Liver (tissue), 9 donors: ENCODE data around the gene SYT2. TPM values are rescaled to one million over a fixed set of nuclear protein-coding genes. Genes with fewer than 3 reads are reported as not detected.
"Not testable (repeated sequence)": the region's sequence is repeated elsewhere in the genome, so short reads cannot be mapped to it uniquely, and the experiment has no call there.

ENCODE experiments used
- DNase-seq: peaks from one replicate; pipeline ENCODE4 v3.0.0-alpha.2; 2017; ENCODE audit warnings: low spot score
- H3K27ac ChIP-seq, 2 donors: one replicate each; pipeline ENCODE4 v1.7.0; 2013; ENCODE audit warnings: inconsistent platforms in 2 of 2, low read length in 2 of 2, control low read depth in 1 of 2, low read depth in 1 of 2, mild to moderate bottlenecking in 1 of 2
- H3K27me3 ChIP-seq, 4 donors: one replicate each; pipeline versions ENCODE4 v1.6.1 to v1.7.0; 2013; ENCODE audit warnings: low read length in 3 of 4, inconsistent platforms in 1 of 4, mild to moderate bottlenecking in 1 of 4, moderate library complexity in 1 of 4; ENCODE audit not compliant: control insufficient read depth in 4 of 4, insufficient read depth in 4 of 4
- H3K36me3 ChIP-seq, 4 donors: one replicate each; pipeline versions ENCODE4 v1.6.1 to v1.7.0; 2013; ENCODE audit warnings: low read length in 3 of 4, mild to moderate bottlenecking in 3 of 4, low read depth in 1 of 4, moderate library complexity in 1 of 4; ENCODE audit not compliant: control insufficient read depth in 4 of 4, insufficient read depth in 3 of 4
- H3K4me1 ChIP-seq, 4 donors: one replicate each; pipeline versions ENCODE4 v1.6.1 to v1.7.0; 2013; ENCODE audit warnings: low read length in 3 of 4, mild to moderate bottlenecking in 3 of 4, moderate library complexity in 1 of 4; ENCODE audit not compliant: control insufficient read depth in 4 of 4, insufficient read depth in 4 of 4
- H3K4me3 ChIP-seq, 3 donors: one replicate each; pipeline versions ENCODE4 v1.6.1 to v1.7.0; 2013; ENCODE audit warnings: low read length in 3 of 3, control low read depth in 1 of 3, low read depth in 1 of 3, mild to moderate bottlenecking in 1 of 3
- H3K9ac ChIP-seq, 2 donors: one replicate each; pipeline ENCODE4 v1.7.0; 2013; ENCODE audit warnings: low read length in 2 of 2, mild to moderate bottlenecking in 2 of 2, moderate library complexity in 2 of 2, control low read depth in 1 of 2, low read depth in 1 of 2
- H3K9me3 ChIP-seq, 4 donors: one replicate each; pipeline versions ENCODE4 v1.6.1 to v1.7.0; 2013; ENCODE audit warnings: low read length in 3 of 4; ENCODE audit not compliant: control insufficient read depth in 4 of 4
- ATF3 ChIP-seq: IDR thresholded peaks from 2 replicates; pipeline ENCODE4 v1.6.1; 2016; ENCODE audit warnings: antibody characterized with exemption
- EGR1 ChIP-seq, 2 donors: IDR thresholded peaks; 2 replicates each; pipeline ENCODE4 v1.6.1; 2016 to 2018; ENCODE audit warnings: antibody characterized with exemption in 2 of 2, low read depth in 2 of 2
- FOXA1 ChIP-seq: IDR thresholded peaks from 2 replicates; pipeline ENCODE4 v1.6.1; 2016; ENCODE audit warnings: antibody characterized with exemption
- FOXA2 ChIP-seq: IDR thresholded peaks from 2 replicates; pipeline ENCODE4 v1.6.1; 2016; ENCODE audit warnings: antibody characterized with exemption
- GABPA ChIP-seq, 2 donors: IDR thresholded peaks in 1 of 2; conservative IDR thresholded peaks in 1 of 2; 2 replicates each; pipeline ENCODE4 v1.6.1; 2016; ENCODE audit warnings: antibody characterized with exemption in 2 of 2, mild to moderate bottlenecking in 1 of 2, moderate library complexity in 1 of 2
- HNF4A ChIP-seq, 2 donors: conservative IDR thresholded peaks; 2 replicates each; pipeline ENCODE4 v1.6.1; 2016; ENCODE audit warnings: antibody characterized with exemption in 2 of 2, mild to moderate bottlenecking in 2 of 2
- HNF4G ChIP-seq: IDR thresholded peaks from 2 replicates; pipeline ENCODE4 v1.6.1; 2016; ENCODE audit warnings: antibody characterized with exemption
- MAX ChIP-seq: IDR thresholded peaks from 2 replicates; pipeline ENCODE4 v1.6.1; 2016; ENCODE audit warnings: antibody characterized with exemption
- NR2F2 ChIP-seq: IDR thresholded peaks from 2 replicates; pipeline ENCODE4 v1.6.1; 2016; ENCODE audit warnings: antibody characterized with exemption
- RAD21 ChIP-seq, 2 donors: IDR thresholded peaks; 2 replicates each; pipeline ENCODE4 v1.6.1; 2016; ENCODE audit warnings: antibody characterized with exemption in 2 of 2, mild to moderate bottlenecking in 2 of 2
- REST ChIP-seq: IDR thresholded peaks from 2 replicates; pipeline ENCODE4 v1.6.1; 2016; ENCODE audit warnings: antibody characterized with exemption, mild to moderate bottlenecking
- RXRA ChIP-seq, 2 donors: IDR thresholded peaks; 2 replicates each; pipeline ENCODE4 v1.6.1; 2017 to 2018; ENCODE audit warnings: antibody characterized with exemption in 2 of 2, mild to moderate bottlenecking in 1 of 2
- SP1 ChIP-seq: IDR thresholded peaks from 2 replicates; pipeline ENCODE4 v1.6.1; 2018; ENCODE audit warnings: antibody characterized with exemption, mild to moderate bottlenecking
- TAF1 ChIP-seq: conservative IDR thresholded peaks from 2 replicates; pipeline ENCODE4 v1.6.1; 2016; ENCODE audit warnings: antibody characterized with exemption, mild to moderate bottlenecking
- YY1 ChIP-seq: IDR thresholded peaks from 2 replicates; pipeline ENCODE4 v1.6.1; 2016; ENCODE audit warnings: antibody characterized with exemption, mild to moderate bottlenecking
- WGBS: extraction: QIAGEN DNeasy Blood & Tissue Kit; methylation state at CpG from one replicate; pipeline ENCODE4 v1.1.7; 2013; 5-methylcytosine and 5-hydroxymethylcytosine counted together
- polyA plus RNA-seq, 2 donors: library from polyadenylated mRNA; stranded (reverse) in 1 of 2; unstranded in 1 of 2; fragments of 200-250 nt in 1 of 2; fragments of >200 nt in 1 of 2; fragmentation: Nextera tagmentation in 1 of 2; extraction: Ambion mirVana in 1 of 2; gene quantifications; one replicate each; pipeline versions ENCODE4 v1.2.1 to v1.2.3, GENCODE V29; 2013 to 2015
- total RNA-seq, 2 donors: library from RNA; depleted of rRNA; stranded (reverse); fragments of >200 nt; gene quantifications; one replicate each; pipeline ENCODE4 v1.2.3, GENCODE V29; 2014
- donor health status: healthy.
- donor health status: healthy.
- donor health status: healthy.
- donor health status: healthy.
- donor health status: healthy.

Gene SYT2
- total and polyA plus RNA-seq, 4 donors: under 0.01 to 0.07 TPM; not detected in 2

- Histone ChIP-seq H3K27me3 (no peaks in the 10 kb centered on the region), H3K36me3 (peaks cover 1 to 23% (median 13%) of the 10 kb centered on the region in 4 donors), H3K27ac (no peak overlapping the region), H3K9me3 (no peaks in the 10 kb centered on the region), H3K4me1 (no peaks in the 10 kb centered on the region), H3K9ac (no peak overlapping the region), H3K4me3 (no peak overlapping the region)
- no peak for TF ChIP-seq HNF4G
- TF ChIP-seq NR2F2: no peak
- no peak for TF ChIP-seq EGR1 (IDR thresholded peaks at IDR 0.05; ENCODE audit: low read depth in 2 of 2)
- no peak for TF ChIP-seq REST
- TF ChIP-seq FOXA2: no peak
- no peak for TF ChIP-seq TAF1
- no peak for TF ChIP-seq SP1
- no peak for TF ChIP-seq ATF3
- TF ChIP-seq FOXA1: no peak
- TF ChIP-seq MAX: no peak
- no peak for TF ChIP-seq HNF4A (conservative IDR thresholded peaks at IDR 0.05)
- TF ChIP-seq RXRA (IDR thresholded peaks at IDR 0.05): no peak
- no peak for TF ChIP-seq RAD21 (IDR thresholded peaks at IDR 0.05)
- no peak for TF ChIP-seq GABPA (IDR thresholded peaks at IDR 0.05 in 1 of 2, conservative IDR thresholded peaks at IDR 0.05 in 1 of 2)
- no peak for DNase-seq
- 93% methylated on average over 8 of the region's 8 CpGs for WGBS
Observed at GRCh38 chr1:202584707-202585589, 125.3 kb downstream of the SYT2 start.

- not testable (repeated sequence) for H3K27me3 ChIP-seq, H3K27ac ChIP-seq, H3K9me3 ChIP-seq, DNase-seq, H3K4me3 ChIP-seq, H3K4me1 ChIP-seq, H3K9ac ChIP-seq
- 96% methylated on average over 5 of the region's 5 CpGs for whole genome bisulfite sequencing
- H3K36me3 ChIP-seq: peaks cover 1 to 23% (median 13%) of the 10 kb centered on the region in 4 donors
Observed at GRCh38 chr1:202582350-202582749, 127.9 kb downstream of the SYT2 start.

GRCh38 chr1:202580619-202581018 is 129.6 kb downstream of the SYT2 start:
- peaks cover 1 to 23% (median 13%) of the 10 kb centered on the region in 4 donors for H3K36me3 ChIP-seq
- DNase-seq: no peak
- H3K27ac ChIP-seq: no peak overlapping the region
- no peaks in the 10 kb centered on the region for H3K4me1 ChIP-seq
- 80% methylated on average over 1 of the region's 1 CpG for WGBS
- H3K27me3 ChIP-seq: no peaks in the 10 kb centered on the region
- no peak overlapping the region for H3K4me3 ChIP-seq
- no peaks in the 10 kb centered on the region for H3K9me3 ChIP-seq
- TF ChIP-seq HNF4G (no peak), FOXA2 (no peak), RXRA (IDR thresholded peaks at IDR 0.05) (no peak), YY1 (no peak)
- H3K9ac ChIP-seq: no peak overlapping the region
